Activated CD4-positive, alpha-beta T cell treated with anti-CD3 and anti-CD28 coated beads, Interleukin-2, amount 10 ng/mL, durations not matched to agents 24 days and 14 days (primary cell): ENCODE results near the gene PTGR2. TPM values are rescaled to one million over a fixed set of nuclear protein-coding genes. Genes with fewer than 3 reads are reported as not detected.
"Not testable (repeated sequence)": the region's sequence is repeated elsewhere in the genome, so short reads cannot be mapped to it uniquely, and the experiment has no call there.

Experiments used
- DNase-seq: peaks from one replicate; pipeline ENCODE4 v3.0.0; 2022
- H3K27ac Mint-ChIP-seq: one replicate; pipeline ENCODE4 v1.8.0; 2022; ENCODE audit warnings: mild to moderate bottlenecking, mixed read lengths
- H3K27me3 Mint-ChIP-seq: one replicate; pipeline ENCODE4 v1.8.0; 2022; ENCODE audit warnings: mixed read lengths
- H3K36me3 Mint-ChIP-seq: one replicate; pipeline ENCODE4 v1.8.0; 2022; ENCODE audit warnings: low read depth, mild to moderate bottlenecking, mixed read lengths
- H3K4me1 Mint-ChIP-seq: one replicate; pipeline ENCODE4 v1.8.0; 2021; ENCODE audit warnings: mixed read lengths
- H3K4me3 Mint-ChIP-seq: one replicate; pipeline ENCODE4 v1.8.0; 2022; ENCODE audit warnings: mild to moderate bottlenecking, moderate library complexity, mixed read lengths
- H3K9me3 Mint-ChIP-seq: one replicate; pipeline ENCODE4 v1.8.0; 2021; ENCODE audit warnings: mixed read lengths
- intact Hi-C: fragments of 100-400 bp; cut with micrococcal nuclease; formaldehyde crosslinking; loops from one replicate; pipeline ENCODE4 v1.15.1; 2023
- total RNA-seq: library from RNA; stranded (reverse); gene quantifications from 2 replicates; pipeline ENCODE4 v1.2.3, GENCODE V29; 2022

The PTGR2 gene
- total RNA-seq, 1 donor from 2014 or later, result 2.1 TPM

DNA sequence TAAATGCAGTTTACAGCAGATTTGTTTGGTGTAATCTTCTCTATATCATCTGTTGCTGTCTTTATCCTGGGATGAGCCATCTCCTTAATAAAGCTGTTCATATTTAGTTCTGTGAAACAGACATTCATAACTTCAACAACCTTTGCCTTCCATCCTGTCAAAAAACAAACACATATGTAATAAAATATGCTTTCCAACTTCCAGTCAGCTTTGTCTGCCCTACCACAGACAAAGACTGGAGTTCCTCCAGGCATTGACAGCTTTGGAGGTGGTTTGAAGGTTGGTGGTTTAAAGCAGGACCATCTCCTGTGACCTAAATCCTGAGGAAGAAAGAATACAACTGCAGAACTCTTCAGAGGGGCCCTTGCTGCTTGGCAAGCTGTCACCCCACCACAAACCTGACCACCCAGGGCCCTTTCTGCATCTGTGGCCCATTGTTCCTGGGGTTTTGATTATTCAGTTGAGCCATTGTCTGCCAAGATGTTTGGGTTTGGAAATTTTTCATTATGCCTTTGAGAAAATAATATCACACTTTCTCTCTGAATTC, 28.2 kb upstream of the PTGR2 start:
- intact Hi-C loops, result no loop called here
- no peak overlapping the region for H3K27ac Mint-ChIP-seq
- H3K9me3 Mint-ChIP-seq, result no peaks in the 10 kb centered on the region
- H3K4me3 Mint-ChIP-seq, result no peak overlapping the region
- H3K27me3 Mint-ChIP-seq, result peaks cover 5% of the 10 kb centered on the region
- no peak for DNase-seq
- no peaks in the 10 kb centered on the region for H3K36me3 Mint-ChIP-seq
- H3K4me1 Mint-ChIP-seq, result peaks cover 2% of the 10 kb centered on the region

DNA sequence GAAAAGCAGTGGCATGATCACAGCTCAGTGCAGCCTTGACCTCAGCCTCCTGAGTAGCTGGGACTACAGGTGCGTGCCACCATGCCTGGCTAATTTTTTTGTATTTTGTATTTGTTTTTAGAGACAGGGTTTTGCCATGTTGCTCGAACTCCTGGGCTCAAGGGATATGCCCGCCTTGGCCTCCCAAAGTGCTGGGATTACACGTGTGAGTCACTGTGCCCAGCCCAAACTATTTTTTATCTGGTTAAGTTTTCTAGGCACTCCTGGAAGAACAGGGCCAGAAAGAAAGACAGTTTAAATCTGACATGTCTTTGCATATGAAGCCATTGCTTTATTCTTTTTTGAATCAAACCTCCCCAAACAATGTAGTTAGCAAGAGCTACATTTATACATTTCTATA, 27.5 kb upstream of the PTGR2 start:
- Mint-ChIP-seq H3K27ac (no peak overlapping the region), H3K4me3 (no peak overlapping the region), H3K9me3 (no peaks in the 10 kb centered on the region), H3K4me1 (peaks cover 4% of the 10 kb centered on the region), H3K27me3 (peaks cover 5% of the 10 kb centered on the region), H3K36me3 (no peaks in the 10 kb centered on the region)
- intact Hi-C loops, result no loop called here
- DNase-seq, result no peak

DNA sequence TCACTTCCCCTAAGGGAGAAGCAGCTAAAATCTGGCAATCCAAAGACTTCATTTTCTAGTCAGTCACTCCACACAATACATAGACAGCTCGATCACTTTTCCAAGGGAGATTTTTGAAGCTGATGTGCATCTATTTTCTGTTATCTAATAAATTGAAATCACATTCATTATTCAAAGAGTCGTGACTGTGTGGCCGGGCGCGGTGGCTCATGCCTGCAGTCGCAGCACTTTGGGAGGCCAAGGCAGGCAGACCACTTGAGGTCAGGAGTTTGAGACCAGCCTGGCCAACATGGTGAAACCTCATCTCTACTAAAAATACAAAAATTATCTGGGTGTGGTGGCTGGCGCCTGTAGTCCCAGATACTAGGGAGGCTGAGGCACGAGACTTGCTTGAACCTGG, 27.1 kb upstream of the PTGR2 start:
- Mint-ChIP-seq H3K4me1 (peaks cover 8% of the 10 kb centered on the region), H3K36me3 (no peaks in the 10 kb centered on the region), H3K27ac (no peak overlapping the region), H3K4me3 (no peak overlapping the region), H3K27me3 (peaks cover 5% of the 10 kb centered on the region), H3K9me3 (no peaks in the 10 kb centered on the region)
- intact Hi-C loops, result no loop called here
- DNase-seq, result no peak

DNA sequence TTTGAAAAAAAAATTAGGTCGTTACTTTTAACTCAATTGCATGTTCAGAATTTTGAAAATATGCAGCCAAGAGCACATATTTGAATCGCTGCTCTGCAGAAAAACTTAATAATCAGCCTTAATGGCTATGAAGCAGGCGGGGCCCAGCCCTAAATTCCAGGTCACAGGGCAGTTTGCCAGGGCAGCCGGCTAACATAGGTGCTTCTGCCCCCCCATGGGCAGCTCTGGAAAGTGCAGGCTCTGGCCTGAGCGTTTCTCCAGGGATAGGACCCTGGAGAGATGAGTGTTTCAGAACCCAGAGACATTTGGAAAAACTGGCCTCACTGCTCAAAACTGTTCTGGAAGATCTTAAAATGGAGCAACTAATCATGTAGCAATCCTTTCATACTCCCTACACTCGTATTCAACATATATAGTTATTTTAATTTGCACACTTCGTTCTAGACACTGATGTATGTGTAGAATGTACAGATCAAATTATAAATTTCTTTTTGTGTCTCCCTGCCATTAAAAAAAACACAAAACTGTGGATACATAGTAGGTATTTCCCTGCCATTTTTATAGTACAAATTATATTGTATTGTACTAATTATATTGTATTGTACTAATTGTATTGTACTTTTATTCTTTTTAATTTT, 26.0 kb upstream of the PTGR2 start:
- no peak overlapping the region for H3K27ac Mint-ChIP-seq
- H3K27me3 Mint-ChIP-seq, result peaks cover 5% of the 10 kb centered on the region
- no peaks in the 10 kb centered on the region for H3K9me3 Mint-ChIP-seq
- H3K4me3 Mint-ChIP-seq, result no peak overlapping the region
- DNase-seq, result peak; percentile 91
- peaks cover 16% of the 10 kb centered on the region for H3K4me1 Mint-ChIP-seq
- intact Hi-C loops, result loop anchor here (1.0 to 5.0 kb wide), 3 partner anchors 39 to 97 kb away; no protein-coding TSS in a partner anchor
- no peaks in the 10 kb centered on the region for H3K36me3 Mint-ChIP-seq

- not testable (repeated sequence) for H3K4me3 Mint-ChIP-seq, H3K36me3 Mint-ChIP-seq, H3K27me3 Mint-ChIP-seq, H3K27ac Mint-ChIP-seq, H3K9me3 Mint-ChIP-seq, DNase-seq
- peaks cover 16% of the 10 kb centered on the region for H3K4me1 Mint-ChIP-seq
- intact Hi-C loops, result loop anchor here (5.0 kb wide), 1 partner anchor 85 kb away; no protein-coding TSS in a partner anchor
Observed at GRCh38 chr14:73827190-73827589, 24.4 kb upstream of the PTGR2 start.

DNA sequence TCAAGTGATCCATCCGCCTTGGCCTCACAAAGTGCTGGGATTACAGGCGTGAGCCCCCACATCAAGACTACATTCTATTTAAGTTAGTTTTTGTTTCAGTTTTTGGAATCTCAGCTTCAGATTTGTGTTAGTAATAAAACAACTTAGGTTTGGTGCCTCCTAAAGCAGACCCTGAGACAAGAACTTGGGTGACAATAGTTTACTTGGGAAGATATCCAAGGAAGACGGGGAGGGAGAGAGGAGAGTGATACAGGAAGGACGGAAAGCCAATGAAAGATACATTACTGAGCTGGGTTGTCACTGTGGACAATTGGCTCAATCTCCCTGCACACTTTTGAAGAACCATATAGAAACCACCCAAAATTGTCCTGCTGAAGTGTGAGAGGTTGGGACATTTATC, 22.6 kb upstream of the PTGR2 start:
- no peaks in the 10 kb centered on the region for H3K36me3 Mint-ChIP-seq
- no peaks in the 10 kb centered on the region for H3K27me3 Mint-ChIP-seq
- no peak for DNase-seq
- no peaks in the 10 kb centered on the region for H3K9me3 Mint-ChIP-seq
- peaks cover 18% of the 10 kb centered on the region for H3K4me1 Mint-ChIP-seq
- no peak overlapping the region for H3K4me3 Mint-ChIP-seq
- no peak overlapping the region for H3K27ac Mint-ChIP-seq
- intact Hi-C loops, result loop anchor here (5.0 kb wide), 1 partner anchor 87 kb away; no protein-coding TSS in a partner anchor

DNA sequence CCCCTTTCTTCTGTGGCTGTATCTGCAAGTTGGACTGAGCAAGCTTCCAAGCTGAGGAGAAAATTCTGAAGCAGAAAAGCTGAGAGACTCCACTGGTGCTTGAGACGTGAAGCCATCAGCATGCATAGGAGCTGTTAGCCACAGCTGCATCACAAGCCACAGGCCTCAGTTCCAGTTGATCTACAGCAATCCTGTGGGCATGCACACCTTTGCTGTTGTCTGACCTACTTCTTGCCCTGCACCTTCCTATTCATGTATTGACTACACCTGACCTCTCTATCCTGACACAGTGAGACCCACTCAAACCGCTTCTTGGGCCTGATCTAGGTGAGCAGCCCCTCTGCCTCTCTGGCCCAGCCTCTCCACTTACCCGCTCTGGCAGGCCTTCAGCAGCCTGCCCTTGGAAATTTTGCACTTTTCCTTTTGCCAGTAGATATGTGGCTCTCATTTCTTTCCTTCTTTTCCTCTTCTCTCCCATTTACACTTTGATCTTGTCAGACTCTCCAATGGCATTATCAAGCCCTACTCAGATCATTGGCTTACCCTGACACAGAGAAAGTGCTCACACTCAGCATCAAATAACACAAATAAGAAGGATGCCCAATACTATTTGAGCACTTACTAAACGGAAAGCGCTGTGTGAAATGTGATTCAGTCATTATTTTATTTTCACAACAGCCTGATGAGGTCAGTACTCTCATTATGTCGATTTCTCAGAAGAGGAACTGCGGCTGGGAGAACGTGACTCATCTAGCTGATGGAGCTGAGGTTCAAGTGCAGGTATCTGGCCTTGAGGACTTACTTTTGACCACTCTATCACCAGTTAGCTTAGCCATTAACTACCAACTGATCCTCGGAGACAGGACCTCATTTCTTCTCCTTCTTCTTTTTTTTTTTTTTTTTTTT, 21.9 kb upstream of the PTGR2 start:
- Mint-ChIP-seq H3K4me3 (peak overlapping the region; percentile 34), H3K27me3 (no peaks in the 10 kb centered on the region), H3K4me1 (peaks cover 18% of the 10 kb centered on the region), H3K9me3 (no peaks in the 10 kb centered on the region), H3K27ac (peak overlapping the region; percentile 88), H3K36me3 (no peaks in the 10 kb centered on the region)
- intact Hi-C loops, result loop anchor here (5.0 kb wide), 1 partner anchor 87 kb away; no protein-coding TSS in a partner anchor
- peak; percentile 76 for DNase-seq

DNA sequence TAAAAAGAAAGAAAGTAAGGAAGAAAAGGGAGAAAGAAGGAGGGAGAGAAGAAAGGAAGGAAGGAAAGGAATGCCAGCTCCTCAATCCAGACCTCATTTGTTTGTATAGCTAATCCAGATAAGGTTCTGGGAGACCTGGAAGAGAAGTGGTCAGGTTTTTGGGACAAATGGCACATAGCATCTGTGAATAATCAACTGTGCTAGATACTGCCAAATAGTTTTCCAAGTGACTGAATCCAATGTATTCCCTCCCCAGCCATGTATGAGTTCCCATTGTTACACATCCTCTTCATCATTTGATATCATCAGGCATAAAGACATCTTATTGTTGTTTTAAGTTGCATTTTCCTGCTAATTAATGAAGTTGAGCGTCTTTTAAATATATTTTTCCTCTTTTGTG, 18.6 kb upstream of the PTGR2 start:
- intact Hi-C loops, result no loop called here
- no peak for DNase-seq
- no peak overlapping the region for H3K4me3 Mint-ChIP-seq
- no peaks in the 10 kb centered on the region for H3K36me3 Mint-ChIP-seq
- H3K27ac Mint-ChIP-seq, result no peak overlapping the region
- no peaks in the 10 kb centered on the region for H3K27me3 Mint-ChIP-seq
- H3K9me3 Mint-ChIP-seq, result no peaks in the 10 kb centered on the region
- peaks cover 19% of the 10 kb centered on the region for H3K4me1 Mint-ChIP-seq

DNA sequence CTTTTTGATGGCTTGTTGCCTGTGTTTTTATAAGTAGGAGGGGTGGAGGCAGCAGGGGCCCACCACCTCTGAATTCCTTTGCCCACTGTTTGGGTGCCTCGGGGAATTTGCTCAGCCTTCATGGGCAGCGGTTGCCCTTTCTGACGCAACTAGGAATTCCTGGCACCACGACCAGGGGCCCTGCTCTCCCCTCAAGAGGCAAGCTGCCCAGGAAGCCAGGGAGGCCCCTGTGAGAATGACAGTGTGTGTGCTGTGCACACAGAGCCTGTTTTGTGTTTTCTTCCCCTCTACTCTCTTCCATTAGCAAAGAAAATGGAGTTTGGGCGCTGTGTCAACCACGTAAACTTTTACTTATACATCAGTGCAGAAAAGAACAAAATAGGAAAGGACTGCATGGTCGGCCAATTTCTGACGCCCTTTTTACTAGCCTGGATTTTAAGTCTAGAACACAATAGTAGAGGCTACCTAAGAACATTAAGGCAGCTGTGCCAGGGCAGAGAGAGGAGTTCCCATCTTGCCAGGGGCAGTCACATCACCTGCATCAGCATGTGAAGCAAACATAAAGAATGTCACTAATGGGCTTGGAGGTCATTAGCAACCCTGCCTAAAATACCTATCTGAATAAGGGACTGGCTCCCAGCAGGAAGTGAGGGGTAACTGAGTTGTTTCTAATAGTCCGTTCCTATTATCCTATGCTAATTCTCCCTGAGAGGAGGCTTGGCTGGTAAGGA, 17.9 kb upstream of the PTGR2 start:
- no peaks in the 10 kb centered on the region for H3K36me3 Mint-ChIP-seq
- H3K27me3 Mint-ChIP-seq, result no peaks in the 10 kb centered on the region
- intact Hi-C loops, result no loop called here
- no peak overlapping the region for H3K4me3 Mint-ChIP-seq
- no peak for DNase-seq
- H3K27ac Mint-ChIP-seq, result no peak overlapping the region
- no peaks in the 10 kb centered on the region for H3K9me3 Mint-ChIP-seq
- H3K4me1 Mint-ChIP-seq, result peaks cover 19% of the 10 kb centered on the region

GRCh38 chr14:73834261-73834625, 17.4 kb upstream of the PTGR2 start:
- Mint-ChIP-seq H3K4me3 (no peak overlapping the region), H3K4me1 (peaks cover 16% of the 10 kb centered on the region), H3K9me3 (no peaks in the 10 kb centered on the region), H3K36me3 (no peaks in the 10 kb centered on the region), H3K27me3 (no peaks in the 10 kb centered on the region), H3K27ac (no peak overlapping the region)
- DNase-seq, result no peak
- intact Hi-C loops, result no loop called here

GRCh38 chr14:73838293-73839034, 13.2 kb upstream of the PTGR2 start:
- intact Hi-C loops, H3K4me1 Mint-ChIP-seq, H3K9me3 Mint-ChIP-seq: not testable (repeated sequence)

DNA sequence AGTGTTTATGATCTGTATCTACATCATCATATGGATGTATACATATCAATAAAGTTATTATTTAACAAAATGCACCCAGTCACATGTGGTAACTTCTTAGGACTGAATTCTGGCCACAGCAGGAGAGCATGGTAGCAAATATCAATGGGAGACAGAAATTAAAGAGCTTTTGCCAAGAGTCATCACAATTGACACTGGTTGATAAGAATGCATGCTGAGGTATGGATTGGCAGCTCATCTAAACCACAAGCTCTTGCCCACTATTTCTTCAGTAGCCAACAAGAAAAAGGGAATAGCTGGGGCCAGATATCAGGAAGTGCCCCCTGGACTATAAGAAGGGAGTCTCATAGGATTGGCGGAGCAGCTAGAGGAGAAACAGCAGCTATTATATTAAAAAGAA, 9.4 kb upstream of the PTGR2 start:
- intact Hi-C loops, result no loop called here
- Mint-ChIP-seq H3K9me3 (peaks cover 3% of the 10 kb centered on the region), H3K4me3 (no peak overlapping the region), H3K36me3 (peaks cover 1% of the 10 kb centered on the region), H3K4me1 (peaks cover 2% of the 10 kb centered on the region), H3K27ac (no peak overlapping the region), H3K27me3 (peaks cover 6% of the 10 kb centered on the region)
- DNase-seq, result no peak

More at GRCh38 chr14:73838293-73839034, 13.2 kb upstream of the PTGR2 start:
- not testable (repeated sequence) for DNase-seq, H3K36me3 Mint-ChIP-seq, H3K27me3 Mint-ChIP-seq, H3K27ac Mint-ChIP-seq, H3K4me3 Mint-ChIP-seq

GRCh38 chr14:73842851-73843250, 8.8 kb upstream of the PTGR2 start:
- Mint-ChIP-seq H3K4me1 (no peaks in the 10 kb centered on the region), H3K27me3 (peaks cover 6% of the 10 kb centered on the region), H3K9me3 (peaks cover 3% of the 10 kb centered on the region), H3K27ac (no peak overlapping the region), H3K4me3 (no peak overlapping the region), H3K36me3 (peaks cover 1% of the 10 kb centered on the region)
- intact Hi-C loops, result no loop called here
- DNase-seq, result no peak
